RWPE2 (cell line): ENCODE data around the gene TTC6.

Experiments used
- ATAC-seq: fragments of 200-7000 bp; cut with Tn5 transposase; 3 replicates; pipeline ENCODE4 v1.9.1; 2021; ENCODE audit warnings: low read depth
- DNase-seq: peaks from one replicate; pipeline ENCODE4 v3.0.0-alpha.2; 2020; ENCODE audit warnings: low spot score
- H3K27ac ChIP-seq: fragments of 450-650 bp; 2 replicates; pipeline ENCODE4 v1.5.1; 2017; ENCODE audit warnings: mild to moderate bottlenecking; ENCODE audit not compliant: poor library complexity, severe bottlenecking
- H3K27me3 ChIP-seq: fragments of 250-450 bp; sonication (Bioruptor Pico); 2 replicates; pipeline ENCODE4 v1.5.1; 2021; ENCODE audit warnings: mild to moderate bottlenecking, moderate library complexity; ENCODE audit not compliant: insufficient read depth, poor library complexity, severe bottlenecking
- H3K36me3 ChIP-seq: fragments of 250-450 bp; sonication (Bioruptor Pico); 2 replicates; pipeline ENCODE4 v1.5.1; 2020; ENCODE audit warnings: low read depth, mild to moderate bottlenecking, moderate library complexity
- H3K4me1 ChIP-seq: fragments of 250-450 bp; sonication (Bioruptor Pico); 2 replicates; pipeline ENCODE4 v1.5.1; 2021; ENCODE audit warnings: mild to moderate bottlenecking, moderate library complexity; ENCODE audit not compliant: insufficient read depth, poor library complexity, severe bottlenecking
- H3K4me3 ChIP-seq: fragments of 250-450 bp; sonication (Bioruptor Pico); 2 replicates; pipeline ENCODE4 v1.5.1; 2021; ENCODE audit warnings: mild to moderate bottlenecking, moderate library complexity; ENCODE audit not compliant: severe bottlenecking
- H3K9me3 ChIP-seq: fragments of 250-450 bp; sonication (Bioruptor Pico); 2 replicates; pipeline ENCODE4 v1.5.1; 2021; ENCODE audit warnings: mild to moderate bottlenecking, moderate library complexity; ENCODE audit not compliant: severe bottlenecking
- CTCF ChIP-seq: fragments of 450-650 bp; IDR thresholded peaks from one replicate; pipeline ENCODE4 v1.5.1; 2017; ENCODE audit warnings: mild to moderate bottlenecking, moderate library complexity; ENCODE audit not compliant: poor library complexity, severe bottlenecking

The TTC6 gene

GRCh38 chr14:37590428-37591139 lies 4.8 kb upstream of the TTC6 start:
- ATAC-seq, result no peak
- no peak for TF ChIP-seq CTCF

GRCh38 chr14:37591311-37591940 lies 4.0 kb upstream of the TTC6 start:
- TF ChIP-seq CTCF, result peak; percentile 96
- peaks cover 12% of the 10 kb centered on the region for H3K4me1 ChIP-seq
- H3K36me3 ChIP-seq, result peaks cover 29% of the 10 kb centered on the region
- H3K9me3 ChIP-seq, result no peaks in the 10 kb centered on the region
- ATAC-seq (peak; percentile 35), DNase-seq (peak; percentile 84)
- peak overlapping the region; percentile 93 for H3K27ac ChIP-seq
- H3K4me3 ChIP-seq, result peak overlapping the region; percentile 88
- H3K27me3 ChIP-seq, result no peaks in the 10 kb centered on the region

More at GRCh38 chr14:37590428-37591139, 4.8 kb upstream of the TTC6 start:
- H3K4me3 ChIP-seq, result peak overlapping the region; percentile 88
- H3K27me3 ChIP-seq, result no peaks in the 10 kb centered on the region
- H3K4me1 ChIP-seq, result peaks cover 21% of the 10 kb centered on the region
- H3K27ac ChIP-seq, result peak overlapping the region; percentile 93
- peaks cover 29% of the 10 kb centered on the region for H3K36me3 ChIP-seq
- DNase-seq, result no peak
- no peaks in the 10 kb centered on the region for H3K9me3 ChIP-seq

GRCh38 chr14:37591941-37592481 lies 3.4 kb upstream of the TTC6 start:
- H3K4me3 ChIP-seq, result peak overlapping the region; percentile 88
- peak; percentile 77 for TF ChIP-seq CTCF
- H3K27ac ChIP-seq, result peak overlapping the region; percentile 93
- no peaks in the 10 kb centered on the region for H3K27me3 ChIP-seq
- ATAC-seq (peak; percentile 11), DNase-seq (peak; percentile 79)
- H3K9me3 ChIP-seq, result no peaks in the 10 kb centered on the region
- H3K36me3 ChIP-seq, result peaks cover 29% of the 10 kb centered on the region
- peaks cover 6% of the 10 kb centered on the region for H3K4me1 ChIP-seq

GRCh38 chr14:37592482-37593408 lies 2.7 kb upstream of the TTC6 start:
- ATAC-seq, result peak; percentile 3; the same call in 1 of the 3 replicates
- Histone ChIP-seq H3K9me3 (no peaks in the 10 kb centered on the region), H3K27ac (peak overlapping the region; percentile 93), H3K4me3 (peak overlapping the region; percentile 88), H3K4me1 (peaks cover 5% of the 10 kb centered on the region), H3K27me3 (no peaks in the 10 kb centered on the region), H3K36me3 (peaks cover 29% of the 10 kb centered on the region)
- TF ChIP-seq CTCF, result no peak
- peak; percentile 78 for DNase-seq
